Activated B cell treated with CpG ODN at 0.5 μM for 24 hours (primary cell): ENCODE data around the gene ANAPC15. TPM values are rescaled to one million over a fixed set of nuclear protein-coding genes. Genes with fewer than 3 reads are reported as not detected.
"Not testable (repeated sequence)": the region's sequence is repeated elsewhere in the genome, so short reads cannot be mapped to it uniquely, and the experiment has no call there.

ENCODE experiments used
- ATAC-seq: fragments of 200-7000 bp; cut with Tn5 transposase; one replicate; pipeline ENCODE4 v1.10.0; 2021; ENCODE audit warnings: low read depth, mild to moderate bottlenecking, moderate library complexity
- CTCF ChIA-PET: fragments of 350-600 bp; sonication (Branson Sonifier 250); formaldehyde crosslinking; loops from one replicate; lab custom pipeline; 2021; ENCODE audit warnings: antibody characterized with exemption; lab: Charles Lee
- POLR2A ChIA-PET: fragments of 350-600 bp; sonication (Branson Sonifier 250); formaldehyde crosslinking; loops from one replicate; lab custom pipeline; 2021; ENCODE audit warnings: antibody characterized with exemption; lab: Charles Lee
- DNase-seq: peaks from one replicate; pipeline ENCODE4 v3.0.0; 2022
- H3K27ac Mint-ChIP-seq: one replicate; pipeline ENCODE4 v1.8.0; 2020; ENCODE audit warnings: mixed read lengths
- H3K27me3 Mint-ChIP-seq: one replicate; pipeline ENCODE4 v1.8.0; 2021; ENCODE audit warnings: mixed read lengths
- H3K36me3 Mint-ChIP-seq: one replicate; pipeline ENCODE4 v1.8.0; 2021; ENCODE audit warnings: low read depth, mixed read lengths
- H3K4me1 Mint-ChIP-seq: one replicate; pipeline ENCODE4 v1.8.0; 2021; ENCODE audit warnings: mixed read lengths
- H3K4me3 Mint-ChIP-seq: one replicate; pipeline ENCODE4 v1.8.0; 2020; ENCODE audit warnings: mild to moderate bottlenecking, mixed read lengths
- H3K9me3 Mint-ChIP-seq: one replicate; pipeline ENCODE4 v1.8.0; 2020; ENCODE audit warnings: mixed read lengths
- CTCF ChIP-seq: fragments of 200-600 bp; IDR thresholded peaks from one replicate; pipeline ENCODE4 v1.8.0; 2022; ENCODE audit warnings: antibody characterized with exemption, mild to moderate bottlenecking
- intact Hi-C: fragments of 100-400 bp; cut with micrococcal nuclease; formaldehyde crosslinking; loops from one replicate; pipeline ENCODE4 v1.15.1; 2024
- total RNA-seq: library from RNA; stranded (reverse); gene quantifications from 2 replicates; pipeline ENCODE4 v1.2.3, GENCODE V29; 2022

ANAPC15 gene
- total RNA-seq, 1 donor from 2014 or later = 44.4 TPM

- peaks cover 1% of the 10 kb centered on the region for H3K4me1 Mint-ChIP-seq
- DNase-seq (no peak), ATAC-seq (no peak)
- H3K27me3 Mint-ChIP-seq = peaks cover 19% of the 10 kb centered on the region
- intact Hi-C loops = loop anchor here (5.0 kb wide), 2 partner anchors 278 to 292 kb away; partner anchors contain the start of gene CLPB
- H3K36me3 Mint-ChIP-seq = no peaks in the 10 kb centered on the region
- no peak overlapping the region for H3K27ac Mint-ChIP-seq
- H3K9me3 Mint-ChIP-seq = no peaks in the 10 kb centered on the region
- TF ChIP-seq CTCF = no peak
- H3K4me3 Mint-ChIP-seq = no peak overlapping the region
- ChIA-PET POLR2A (interaction anchor here (0.6 kb wide), 1 partner anchor 223 kb away, joined by 3 read pairs; no protein-coding TSS in a partner anchor), CTCF (interaction anchor here (1.2 to 3.1 kb wide), 2 partner anchors 115 to 118 kb away, joined by 3 to 16 read pairs; no protein-coding TSS in a partner anchor)
Measured at GRCh38 chr11:72140661-72141060, 28.2 kb upstream of the ANAPC15 start.

- TF ChIP-seq CTCF = no peak
- no peak overlapping the region for H3K27ac Mint-ChIP-seq
- H3K27me3 Mint-ChIP-seq = peaks cover 19% of the 10 kb centered on the region
- intact Hi-C loops = no loop called here
- H3K4me1 Mint-ChIP-seq = peaks cover 1% of the 10 kb centered on the region
- H3K4me3 Mint-ChIP-seq = no peak overlapping the region
- DNase-seq (no peak), ATAC-seq (no peak)
- CTCF ChIA-PET = interaction anchor here (3.1 kb wide), 1 partner anchor 114 kb away, joined by 16 read pairs; no protein-coding TSS in a partner anchor
- H3K36me3 Mint-ChIP-seq = no peaks in the 10 kb centered on the region
- H3K9me3 Mint-ChIP-seq = no peaks in the 10 kb centered on the region
- POLR2A ChIA-PET = no interaction called here
Measured at GRCh38 chr11:72139500-72139899, 27.0 kb upstream of the ANAPC15 start.

GRCh38 chr11:72138821-72139390 is 26.4 kb upstream of the ANAPC15 start:
- no peak for TF ChIP-seq CTCF
- Mint-ChIP-seq H3K9me3 (no peaks in the 10 kb centered on the region), H3K4me3 (no peak overlapping the region), H3K36me3 (no peaks in the 10 kb centered on the region), H3K27me3 (peaks cover 17% of the 10 kb centered on the region), H3K4me1 (peaks cover 1% of the 10 kb centered on the region), H3K27ac (no peak overlapping the region)
- DNase-seq (no peak), ATAC-seq (no peak)
- ChIA-PET POLR2A (no interaction called here), CTCF (interaction anchor here (3.1 kb wide), 1 partner anchor 114 kb away, joined by 16 read pairs; no protein-coding TSS in a partner anchor)
- intact Hi-C loops = no loop called here

- ChIA-PET POLR2A (interaction anchor here (0.6 kb wide), 1 partner anchor 13 kb away, joined by 5 read pairs; no protein-coding TSS in a partner anchor), CTCF (no interaction called here)
- no peak for TF ChIP-seq CTCF
- H3K27ac Mint-ChIP-seq = no peak overlapping the region
- peaks cover 19% of the 10 kb centered on the region for H3K27me3 Mint-ChIP-seq
- H3K4me1 Mint-ChIP-seq = no peaks in the 10 kb centered on the region
- intact Hi-C loops = no loop called here
- ATAC-seq (no peak), DNase-seq (no peak)
- H3K9me3 Mint-ChIP-seq = no peaks in the 10 kb centered on the region
- H3K4me3 Mint-ChIP-seq = no peak overlapping the region
- no peaks in the 10 kb centered on the region for H3K36me3 Mint-ChIP-seq
Measured at GRCh38 chr11:72136684-72137262, 24.3 kb upstream of the ANAPC15 start.

- DNase-seq (no peak), ATAC-seq (no peak)
- H3K4me1 Mint-ChIP-seq = no peaks in the 10 kb centered on the region
- ChIA-PET CTCF (no interaction called here), POLR2A (interaction anchor here (0.6 kb wide), 1 partner anchor 13 kb away, joined by 5 read pairs; no protein-coding TSS in a partner anchor)
- no peaks in the 10 kb centered on the region for H3K9me3 Mint-ChIP-seq
- H3K27ac Mint-ChIP-seq = no peak overlapping the region
- H3K27me3 Mint-ChIP-seq = peaks cover 12% of the 10 kb centered on the region
- TF ChIP-seq CTCF = no peak
- intact Hi-C loops = no loop called here
- H3K4me3 Mint-ChIP-seq = no peak overlapping the region
- no peaks in the 10 kb centered on the region for H3K36me3 Mint-ChIP-seq
Measured at GRCh38 chr11:72135891-72136683, 23.6 kb upstream of the ANAPC15 start.

GRCh38 chr11:72135473-72135872 is 23.0 kb upstream of the ANAPC15 start, which contains the start of gene FOLR3:
Gene FOLR3 (plus strand): TSS chr11:72135725. CDS start chr11:72135953, 228 bp downstream.
- not testable (repeated sequence) for H3K9me3 Mint-ChIP-seq

More at GRCh38 chr11:72135473-72135872, 23.0 kb upstream of the ANAPC15 start, which contains the start of gene FOLR3:
- ATAC-seq, H3K27ac Mint-ChIP-seq, intact Hi-C loops, H3K36me3 Mint-ChIP-seq, H3K4me3 Mint-ChIP-seq, POLR2A ChIA-PET, H3K4me1 Mint-ChIP-seq, H3K27me3 Mint-ChIP-seq, DNase-seq, CTCF ChIA-PET: not testable (repeated sequence)
